ENCODE results near the gene HORMAD2.
"Not testable (repeated sequence)": the region's sequence is repeated elsewhere in the genome, so short reads cannot be mapped to it uniquely, and the experiment has no call there.

Gene HORMAD2

DNA sequence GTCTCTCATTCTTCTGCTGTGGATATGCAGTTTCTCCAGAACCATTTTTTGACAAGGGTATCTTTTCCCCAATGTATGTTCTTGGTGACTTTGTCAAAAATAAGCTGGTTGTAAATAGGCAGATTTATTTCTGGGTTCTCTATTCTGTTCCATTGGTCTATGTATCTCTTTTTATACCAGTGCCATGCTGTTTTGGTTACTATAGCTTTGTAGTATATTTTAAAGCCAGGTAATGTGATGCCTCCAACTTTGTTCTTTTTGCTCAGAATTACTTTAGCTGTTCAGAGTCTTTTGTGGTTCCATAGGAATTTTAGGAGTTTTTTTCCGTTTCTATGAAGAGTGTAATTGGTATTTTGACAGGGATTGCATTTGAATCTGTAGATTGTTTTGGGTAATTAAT is 12.4 kb downstream of the HORMAD2 start:
- TF ChIP-seq NFRKB (IDR thresholded peaks at IDR 0.05) (no peak), L3MBTL2 (conservative IDR thresholded peaks at IDR 0.05) (no peak), FOXA1 (IDR thresholded peaks at IDR 0.05) (no peak), SUZ12 (IDR thresholded peaks at IDR 0.05) (no peak), FOXK2 (IDR thresholded peaks at IDR 0.05) (no peak), BHLHE40 (IDR thresholded peaks at IDR 0.05; ENCODE audit: borderline replicate concordance) (no peak), ELF4 (IDR thresholded peaks at IDR 0.05) (no peak), HDGF (IDR thresholded peaks at IDR 0.05; ENCODE audit: borderline replicate concordance) (no peak), SP1 (IDR thresholded peaks at IDR 0.05) (no peak)
- TF ChIP-seq, protein P1, sequence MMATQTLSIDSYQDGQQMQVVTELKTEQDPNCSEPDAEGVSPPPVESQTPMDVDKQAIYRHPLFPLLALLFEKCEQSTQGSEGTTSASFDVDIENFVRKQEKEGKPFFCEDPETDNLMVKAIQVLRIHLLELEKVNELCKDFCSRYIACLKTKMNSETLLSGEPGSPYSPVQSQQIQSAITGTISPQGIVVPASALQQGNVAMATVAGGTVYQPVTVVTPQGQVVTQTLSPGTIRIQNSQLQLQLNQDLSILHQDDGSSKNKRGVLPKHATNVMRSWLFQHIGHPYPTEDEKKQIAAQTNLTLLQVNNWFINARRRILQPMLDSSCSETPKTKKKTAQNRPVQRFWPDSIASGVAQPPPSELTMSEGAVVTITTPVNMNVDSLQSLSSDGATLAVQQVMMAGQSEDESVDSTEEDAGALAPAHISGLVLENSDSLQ (IDR thresholded peaks at IDR 0.05) = no peak
- POLR2A ChIA-PET = no interaction called here
- CTCF ChIA-PET = interaction anchor here (0.6 to 1.1 kb wide), 3 partner anchors 9 to 199 kb away, joined by 3 to 4 read pairs (median 3); no protein-coding TSS in a partner anchor
- no peak for DNase-seq (ENCODE audit: extremely low spot score)

GRCh38 chr22:30094804-30095203 is 14.5 kb downstream of the HORMAD2 start:
- ChIA-PET CTCF (no interaction called here), POLR2A (no interaction called here)
- no peak for DNase-seq (ENCODE audit: extremely low spot score)
- no peak for TF ChIP-seq ZNF384 (IDR thresholded peaks at IDR 0.05)
- no peak for TF ChIP-seq NFRKB (IDR thresholded peaks at IDR 0.05)
- no peak for TF ChIP-seq SP1 (IDR thresholded peaks at IDR 0.05)
- TF ChIP-seq L3MBTL2 (conservative IDR thresholded peaks at IDR 0.05) = no peak
- TF ChIP-seq HDGF (IDR thresholded peaks at IDR 0.05; ENCODE audit: borderline replicate concordance) = no peak
- TF ChIP-seq CTBP1 (IDR thresholded peaks at IDR 0.05; ENCODE audit: borderline replicate concordance) = no peak
- no peak for TF ChIP-seq FOXM1 (IDR thresholded peaks at IDR 0.05; ENCODE audit: borderline replicate concordance)
- TF ChIP-seq ARNT (IDR thresholded peaks at IDR 0.05) = no peak
- TF ChIP-seq, protein P1 (IDR thresholded peaks at IDR 0.05) = no peak
- no peak for TF ChIP-seq FOXA1 (IDR thresholded peaks at IDR 0.05)
- no peak for TF ChIP-seq TARDBP (IDR thresholded peaks at IDR 0.05)
- no peak for TF ChIP-seq LEF1 (IDR thresholded peaks at IDR 0.05; ENCODE audit: borderline replicate concordance)
- no peak for TF ChIP-seq SUZ12 (IDR thresholded peaks at IDR 0.05)

GRCh38 chr22:30097861-30098260 is 17.6 kb downstream of the HORMAD2 start:
- ChIA-PET POLR2A (no interaction called here), CTCF (no interaction called here)
- TF ChIP-seq L3MBTL2 (conservative IDR thresholded peaks at IDR 0.05) (no peak), CTBP1 (IDR thresholded peaks at IDR 0.05; ENCODE audit: borderline replicate concordance) (no peak), ARNT (IDR thresholded peaks at IDR 0.05) (no peak), LEF1 (IDR thresholded peaks at IDR 0.05; ENCODE audit: borderline replicate concordance) (no peak), NFRKB (IDR thresholded peaks at IDR 0.05) (no peak), ELF4 (IDR thresholded peaks at IDR 0.05) (no peak), HDGF (IDR thresholded peaks at IDR 0.05; ENCODE audit: borderline replicate concordance) (no peak), FOXM1 (IDR thresholded peaks at IDR 0.05; ENCODE audit: borderline replicate concordance) (no peak), ZNF384 (IDR thresholded peaks at IDR 0.05) (no peak), SUZ12 (IDR thresholded peaks at IDR 0.05) (no peak), TARDBP (IDR thresholded peaks at IDR 0.05) (no peak), FOXA1 (IDR thresholded peaks at IDR 0.05) (no peak), SP1 (IDR thresholded peaks at IDR 0.05) (no peak)
- TF ChIP-seq, protein P1 (IDR thresholded peaks at IDR 0.05) = no peak
- no peak for DNase-seq (ENCODE audit: extremely low spot score)

DNA sequence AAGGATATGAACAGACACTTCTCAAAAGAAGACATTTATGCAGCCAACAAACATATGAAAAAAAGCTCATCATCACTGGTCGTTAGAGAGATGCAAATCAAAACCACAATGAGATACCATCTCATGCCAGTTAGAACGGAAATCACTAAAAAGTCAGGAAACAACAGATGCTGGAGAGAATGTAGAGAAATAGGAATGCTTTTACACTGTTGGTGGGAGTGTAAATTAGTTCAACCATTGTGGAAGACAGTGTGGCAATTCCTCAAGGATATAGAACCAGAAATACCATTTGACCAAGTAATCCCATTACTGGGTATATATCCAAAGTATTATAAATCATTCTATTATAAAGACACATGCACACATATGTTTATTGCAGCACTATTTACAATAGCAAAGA is 20.5 kb downstream of the HORMAD2 start:
- POLR2A ChIA-PET; CTCF ChIA-PET; DNase-seq (ENCODE audit: extremely low spot score): not testable (repeated sequence)

DNA sequence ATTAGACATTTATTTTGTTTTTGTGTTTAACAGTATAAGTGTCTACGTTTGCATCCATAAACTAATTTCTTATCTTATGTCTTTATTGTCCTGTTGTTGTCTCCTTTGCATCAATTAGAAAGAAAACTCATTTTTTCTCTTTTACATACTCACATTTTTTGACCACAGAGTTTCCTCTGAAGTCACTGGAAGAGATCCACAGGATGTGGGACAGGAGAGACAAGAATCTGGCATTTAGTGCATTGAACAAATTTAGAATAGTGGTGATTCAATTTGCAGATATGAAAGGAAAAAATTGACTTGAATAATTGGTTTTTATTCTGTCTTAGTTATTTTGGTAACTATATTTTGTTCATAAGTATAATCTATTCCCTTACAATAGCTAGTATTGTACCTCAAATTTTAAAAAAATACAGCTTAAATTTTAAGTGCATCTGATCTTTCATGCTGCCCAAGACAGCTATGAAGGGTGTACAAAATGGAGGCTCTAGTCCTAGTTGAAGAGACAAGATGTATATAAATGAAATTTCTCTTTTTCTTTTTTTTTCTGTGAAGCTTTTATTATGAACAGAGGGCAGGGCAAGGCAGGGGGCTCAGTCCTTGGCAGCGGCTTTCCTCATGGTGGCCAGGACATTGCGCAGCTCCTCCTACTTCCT is 24.4 kb downstream of the HORMAD2 start:
- ChIA-PET POLR2A (no interaction called here), CTCF (interaction anchor here (0.6 to 1.4 kb wide), 3 partner anchors 151 to 294 kb away, joined by 4 to 6 read pairs (median 5); no protein-coding TSS in a partner anchor)
- no peak for TF ChIP-seq SUZ12 (IDR thresholded peaks at IDR 0.05)
- TF ChIP-seq, protein P1 (IDR thresholded peaks at IDR 0.05) = no peak
- DNase-seq (ENCODE audit: extremely low spot score) = no peak

DNA sequence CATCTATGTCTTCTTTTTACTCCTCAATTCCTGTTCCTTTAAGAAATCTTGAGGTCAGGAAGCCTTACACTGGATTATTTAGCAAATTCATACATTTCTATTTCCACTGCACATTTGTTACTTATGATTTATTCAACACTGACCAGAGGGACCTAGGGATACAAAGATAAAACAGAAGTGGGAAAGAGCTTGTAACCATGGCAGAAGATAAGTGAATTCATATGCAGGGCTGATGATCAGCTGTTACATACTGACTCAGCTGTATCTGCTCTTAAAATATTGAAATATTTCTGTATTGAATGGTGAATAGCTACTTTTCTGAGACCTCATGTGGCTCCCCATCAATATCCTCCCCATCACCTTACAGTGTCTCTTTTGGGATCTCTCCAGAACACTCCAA is 25.2 kb downstream of the HORMAD2 start:
- TF ChIP-seq, protein P1 (IDR thresholded peaks at IDR 0.05) = no peak
- TF ChIP-seq ZNF384 (IDR thresholded peaks at IDR 0.05) = no peak
- TF ChIP-seq HDGF (IDR thresholded peaks at IDR 0.05; ENCODE audit: borderline replicate concordance) = no peak
- ChIA-PET POLR2A (no interaction called here), CTCF (interaction anchor here (1.4 to 3.6 kb wide), 2 partner anchors 150 to 158 kb away, joined by 4 to 29 read pairs; no protein-coding TSS in a partner anchor)
- DNase-seq (ENCODE audit: extremely low spot score) = no peak
